Stimulated activated CD4-positive, alpha-beta T cell treated with anti-CD3 and anti-CD28 coated beads, Interleukin-2, amount 100 ng/mL, for 4 hours (primary cell): ENCODE results near the gene HMSD.

Experiments
- DNase-seq: peaks from one replicate; pipeline ENCODE4 v3.0.0-alpha.2; 2020; ENCODE audit warnings: low read depth

HMSD gene

GRCh38 chr18:63994783-63995399, 45.8 kb downstream of the HMSD start:
- DNase-seq: no peak

- DNase-seq: no peak
These were observed 47.9 kb downstream of the HMSD start for GRCh38 chr18:63997041-63997440.

- no peak for DNase-seq
These were observed 48.5 kb downstream of the HMSD start for GRCh38 chr18:63997606-63998005.

- DNase-seq: no peak
These were observed 50.8 kb downstream of the HMSD start for GRCh38 chr18:63999871-64000270.

GRCh38 chr18:64002581-64002980, 53.5 kb downstream of the HMSD start:
- DNase-seq: no peak

GRCh38 chr18:64009305-64009704, 60.2 kb downstream of the HMSD start:
- no peak for DNase-seq
